Measurements from ENCODE around the gene PDE4DIP. TPM values are rescaled to one million over a fixed set of nuclear protein-coding genes. Genes with fewer than 3 reads are reported as not detected.
"Not testable (repeated sequence)": the region's sequence is repeated elsewhere in the genome, so short reads cannot be mapped to it uniquely, and the experiment has no call there.

PDE4DIP gene
- total RNA-seq, 1 donor from 2014 or later = 7.4 TPM

- not testable (repeated sequence) for H4K20me1 ChIP-seq (ENCODE audit: low read depth); DNase-seq (ENCODE audit: low spot score); H2AFZ ChIP-seq (replicated peaks); H3K27me3 Mint-ChIP-seq (ENCODE audit: insufficient read depth, low read depth); H3K79me2 ChIP-seq (ENCODE audit: low read depth); H3K4me1 ChIP-seq; H3K9me3 Mint-ChIP-seq; H3K9me3 ChIP-seq (ENCODE audit: low read depth); H3K27ac ChIP-seq; H3K27ac Mint-ChIP-seq; H3F3A ChIP-seq (ENCODE audit: low read depth); H3K4me2 ChIP-seq; H3K4me1 Mint-ChIP-seq; H3K9ac ChIP-seq; H3K36me3 ChIP-seq; H3K4me3 ChIP-seq; H3K27me3 ChIP-seq; H3K36me3 Mint-ChIP-seq; H3K4me3 Mint-ChIP-seq
Observed at GRCh38 chr1:148829365-148829764, 14.9 kb upstream of the PDE4DIP start.

DNA sequence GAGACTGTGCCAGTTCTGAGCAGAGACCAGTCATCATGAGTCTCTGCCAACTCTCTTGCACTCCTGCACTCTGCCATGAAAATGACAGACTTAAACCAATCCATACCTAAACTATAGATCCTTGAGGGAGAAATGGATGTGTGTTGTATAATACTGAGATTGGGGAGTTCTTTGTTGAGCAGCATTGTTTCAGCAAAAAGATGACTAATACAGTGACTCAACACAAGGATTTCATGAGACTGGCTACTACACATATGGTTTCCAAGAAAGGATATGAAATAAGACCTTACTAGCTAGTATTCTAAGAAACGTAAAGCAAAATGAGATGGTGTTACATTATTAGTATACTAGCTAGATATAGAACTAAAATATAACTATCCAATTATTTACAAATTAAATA, 3.0 kb upstream of the PDE4DIP start:
- DNase-seq (ENCODE audit: low spot score); H3F3A ChIP-seq (ENCODE audit: low read depth); H3K9ac ChIP-seq; H3K27ac Mint-ChIP-seq; H3K36me3 Mint-ChIP-seq; H3K27ac ChIP-seq; H3K4me2 ChIP-seq; H3K27me3 ChIP-seq; H3K4me3 ChIP-seq; H3K9me3 Mint-ChIP-seq; H3K27me3 Mint-ChIP-seq (ENCODE audit: insufficient read depth, low read depth); H3K79me2 ChIP-seq (ENCODE audit: low read depth); H3K4me3 Mint-ChIP-seq; H3K4me1 ChIP-seq; H4K20me1 ChIP-seq (ENCODE audit: low read depth); H3K4me1 Mint-ChIP-seq; H3K36me3 ChIP-seq; H3K9me3 ChIP-seq (ENCODE audit: low read depth); H2AFZ ChIP-seq (replicated peaks): not testable (repeated sequence)

- H3K4me2 ChIP-seq; H3K9me3 ChIP-seq (ENCODE audit: low read depth); H3K79me2 ChIP-seq (ENCODE audit: low read depth); H3K9me3 Mint-ChIP-seq; DNase-seq (ENCODE audit: low spot score); H3K4me1 ChIP-seq; H3K27ac Mint-ChIP-seq; H3K4me3 Mint-ChIP-seq; H3K27ac ChIP-seq; H3K36me3 Mint-ChIP-seq; H3K4me3 ChIP-seq; H3K9ac ChIP-seq; H3K27me3 ChIP-seq; H3K27me3 Mint-ChIP-seq (ENCODE audit: insufficient read depth, low read depth); H3F3A ChIP-seq (ENCODE audit: low read depth); H3K36me3 ChIP-seq; H2AFZ ChIP-seq (replicated peaks); H4K20me1 ChIP-seq (ENCODE audit: low read depth); H3K4me1 Mint-ChIP-seq: not testable (repeated sequence)
Observed at GRCh38 chr1:148844651-148845050, 423 bp downstream of the PDE4DIP start.

- not testable (repeated sequence) for H3K4me2 ChIP-seq; H3K27ac Mint-ChIP-seq; H4K20me1 ChIP-seq (ENCODE audit: low read depth); H3K9me3 ChIP-seq (ENCODE audit: low read depth); H3K9ac ChIP-seq; H3K4me1 ChIP-seq; H3K36me3 Mint-ChIP-seq; DNase-seq (ENCODE audit: low spot score); H3K27me3 ChIP-seq; H3K36me3 ChIP-seq; H2AFZ ChIP-seq (replicated peaks); H3K79me2 ChIP-seq (ENCODE audit: low read depth); H3K4me3 Mint-ChIP-seq; H3K9me3 Mint-ChIP-seq; H3K27me3 Mint-ChIP-seq (ENCODE audit: insufficient read depth, low read depth); H3K4me3 ChIP-seq; H3F3A ChIP-seq (ENCODE audit: low read depth); H3K4me1 Mint-ChIP-seq; H3K27ac ChIP-seq
Observed at GRCh38 chr1:148845068-148845467, 840 bp downstream of the PDE4DIP start.

GRCh38 chr1:148850347-148850746, 6.1 kb downstream of the PDE4DIP start:
- H2AFZ ChIP-seq (replicated peaks); H3K79me2 ChIP-seq (ENCODE audit: low read depth); H3K36me3 Mint-ChIP-seq; H3K4me2 ChIP-seq; H3K4me3 Mint-ChIP-seq; H3F3A ChIP-seq (ENCODE audit: low read depth); H4K20me1 ChIP-seq (ENCODE audit: low read depth); H3K27me3 ChIP-seq; H3K4me1 Mint-ChIP-seq; H3K4me3 ChIP-seq; H3K9me3 ChIP-seq (ENCODE audit: low read depth); H3K36me3 ChIP-seq; H3K9me3 Mint-ChIP-seq; H3K4me1 ChIP-seq; H3K9ac ChIP-seq; H3K27me3 Mint-ChIP-seq (ENCODE audit: insufficient read depth, low read depth); DNase-seq (ENCODE audit: low spot score); H3K27ac ChIP-seq; H3K27ac Mint-ChIP-seq: not testable (repeated sequence)

- not testable (repeated sequence) for H3K79me2 ChIP-seq (ENCODE audit: low read depth); H3F3A ChIP-seq (ENCODE audit: low read depth); H3K4me3 ChIP-seq; H3K4me1 ChIP-seq; H3K4me1 Mint-ChIP-seq; H3K36me3 Mint-ChIP-seq; H3K9me3 ChIP-seq (ENCODE audit: low read depth); H3K27ac Mint-ChIP-seq; H2AFZ ChIP-seq (replicated peaks); H3K36me3 ChIP-seq; H3K27me3 Mint-ChIP-seq (ENCODE audit: insufficient read depth, low read depth); H3K9me3 Mint-ChIP-seq; H3K27me3 ChIP-seq; H3K27ac ChIP-seq; DNase-seq (ENCODE audit: low spot score); H3K9ac ChIP-seq; H4K20me1 ChIP-seq (ENCODE audit: low read depth); H3K4me3 Mint-ChIP-seq; H3K4me2 ChIP-seq
Observed at GRCh38 chr1:148850840-148851239, 6.6 kb downstream of the PDE4DIP start.

GRCh38 chr1:148851684-148852083, 7.5 kb downstream of the PDE4DIP start:
- H2AFZ ChIP-seq (replicated peaks); H3K4me1 ChIP-seq; H3K9me3 Mint-ChIP-seq; DNase-seq (ENCODE audit: low spot score); H3K27ac Mint-ChIP-seq; H3F3A ChIP-seq (ENCODE audit: low read depth); H3K36me3 Mint-ChIP-seq; H3K27me3 Mint-ChIP-seq (ENCODE audit: insufficient read depth, low read depth); H3K4me3 ChIP-seq; H3K9ac ChIP-seq; H3K4me3 Mint-ChIP-seq; H3K27me3 ChIP-seq; H3K4me2 ChIP-seq; H4K20me1 ChIP-seq (ENCODE audit: low read depth); H3K27ac ChIP-seq; H3K79me2 ChIP-seq (ENCODE audit: low read depth); H3K9me3 ChIP-seq (ENCODE audit: low read depth); H3K4me1 Mint-ChIP-seq; H3K36me3 ChIP-seq: not testable (repeated sequence)

DNA sequence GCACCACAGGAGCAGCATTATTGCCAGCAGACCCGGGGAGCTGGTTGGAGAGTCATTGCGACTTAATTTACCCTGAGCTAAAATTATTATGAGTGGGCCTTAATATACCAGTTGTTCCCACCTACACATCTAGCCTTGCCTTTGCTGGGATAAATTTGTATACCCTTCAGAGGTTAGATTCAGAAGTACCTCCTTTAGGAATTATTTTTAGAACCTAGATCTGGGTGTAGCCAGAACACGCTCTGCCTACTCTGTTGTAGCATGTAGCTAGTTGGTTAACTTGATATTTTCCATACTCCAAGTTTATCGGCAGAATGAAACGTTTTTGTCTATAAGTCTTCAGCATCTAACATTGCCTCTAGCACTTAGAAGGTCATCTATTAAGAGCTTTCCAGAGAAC, 9.1 kb downstream of the PDE4DIP start:
- H3K9ac ChIP-seq; H3K27me3 ChIP-seq; H3K4me3 Mint-ChIP-seq; H4K20me1 ChIP-seq (ENCODE audit: low read depth); H3K27me3 Mint-ChIP-seq (ENCODE audit: insufficient read depth, low read depth); H3K27ac ChIP-seq; H3K79me2 ChIP-seq (ENCODE audit: low read depth); H3K4me1 Mint-ChIP-seq; H3K36me3 Mint-ChIP-seq; H3K4me2 ChIP-seq; H3K27ac Mint-ChIP-seq; H3K9me3 Mint-ChIP-seq; H3F3A ChIP-seq (ENCODE audit: low read depth); H3K4me1 ChIP-seq; H3K9me3 ChIP-seq (ENCODE audit: low read depth); H3K36me3 ChIP-seq; DNase-seq (ENCODE audit: low spot score); H3K4me3 ChIP-seq; H2AFZ ChIP-seq (replicated peaks): not testable (repeated sequence)

GRCh38 chr1:148854063-148854462, 9.8 kb downstream of the PDE4DIP start:
- H3K9ac ChIP-seq; H3K36me3 ChIP-seq; H3K36me3 Mint-ChIP-seq; H3K27me3 Mint-ChIP-seq (ENCODE audit: insufficient read depth, low read depth); H3K27ac ChIP-seq; DNase-seq (ENCODE audit: low spot score); H3K9me3 ChIP-seq (ENCODE audit: low read depth); H3K4me3 Mint-ChIP-seq; H3K79me2 ChIP-seq (ENCODE audit: low read depth); H3K4me1 Mint-ChIP-seq; H3K27ac Mint-ChIP-seq; H3K27me3 ChIP-seq; H3K4me3 ChIP-seq; H3K4me1 ChIP-seq; H3K9me3 Mint-ChIP-seq; H2AFZ ChIP-seq (replicated peaks); H3K4me2 ChIP-seq; H4K20me1 ChIP-seq (ENCODE audit: low read depth); H3F3A ChIP-seq (ENCODE audit: low read depth): not testable (repeated sequence)
